Measurements from ENCODE around the gene PSMG1.

Gene PSMG1

DNA sequence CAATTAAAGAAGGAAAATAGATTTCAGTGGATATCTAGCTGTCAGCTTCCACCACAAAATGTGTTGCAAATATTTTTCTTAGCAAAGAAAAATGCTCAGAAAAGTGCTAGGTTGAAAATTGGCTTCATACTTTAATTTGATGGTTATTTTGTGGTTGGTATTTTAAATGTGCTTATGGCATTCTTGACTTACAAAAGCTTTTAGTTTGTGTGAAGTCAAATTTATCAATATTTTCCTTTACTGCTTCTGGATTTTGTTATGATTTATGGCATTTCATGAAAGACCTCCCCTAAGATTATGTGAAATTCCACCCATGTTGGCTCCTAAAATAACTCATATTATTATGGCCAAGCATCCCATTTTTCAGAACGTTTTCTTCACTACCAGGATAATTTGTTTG, 51.5 kb downstream of the PSMG1 start:
- TF ChIP-seq NFIC (IDR thresholded peaks at IDR 0.05) (no peak), CEBPB (IDR thresholded peaks at IDR 0.05) (no peak)

- TF ChIP-seq EGR1 (IDR thresholded peaks at IDR 0.05) (no peak), ZBTB7A (IDR thresholded peaks at IDR 0.05; ENCODE audit: low read depth) (no peak), TAF1 (IDR thresholded peaks at IDR 0.05; ENCODE audit: low read depth) (no peak), CEBPB (IDR thresholded peaks at IDR 0.05) (no peak), EP300 (IDR thresholded peaks at IDR 0.05; ENCODE audit: borderline replicate concordance) (no peak), MAX (IDR thresholded peaks at IDR 0.05) (no peak), RAD21 (IDR thresholded peaks at IDR 0.05; ENCODE audit: low read depth) (no peak)
Measured at GRCh38 chr21:39127506-39127905, 55.7 kb downstream of the PSMG1 start.

DNA sequence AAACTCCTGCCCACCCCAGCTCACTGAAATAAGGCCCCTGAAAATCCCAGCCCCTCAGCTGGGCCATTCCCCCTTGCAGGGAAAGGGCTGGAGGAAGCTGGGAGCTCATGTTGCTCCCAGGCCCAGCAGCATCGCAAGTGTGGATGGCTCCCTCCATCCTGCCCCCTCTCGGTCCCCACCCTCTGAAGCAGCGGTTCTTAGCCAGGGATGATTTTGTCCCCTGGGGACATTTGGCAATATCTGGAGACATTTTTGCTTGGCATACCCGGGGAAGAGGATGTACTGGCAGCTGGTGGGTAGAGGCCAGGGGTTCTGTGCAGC, 56.8 kb downstream of the PSMG1 start:
- TF ChIP-seq TCF12 (IDR thresholded peaks at IDR 0.05; ENCODE audit: low read depth): no peak
- no peak for TF ChIP-seq YY1 (IDR thresholded peaks at IDR 0.05; ENCODE audit: low read depth)

DNA sequence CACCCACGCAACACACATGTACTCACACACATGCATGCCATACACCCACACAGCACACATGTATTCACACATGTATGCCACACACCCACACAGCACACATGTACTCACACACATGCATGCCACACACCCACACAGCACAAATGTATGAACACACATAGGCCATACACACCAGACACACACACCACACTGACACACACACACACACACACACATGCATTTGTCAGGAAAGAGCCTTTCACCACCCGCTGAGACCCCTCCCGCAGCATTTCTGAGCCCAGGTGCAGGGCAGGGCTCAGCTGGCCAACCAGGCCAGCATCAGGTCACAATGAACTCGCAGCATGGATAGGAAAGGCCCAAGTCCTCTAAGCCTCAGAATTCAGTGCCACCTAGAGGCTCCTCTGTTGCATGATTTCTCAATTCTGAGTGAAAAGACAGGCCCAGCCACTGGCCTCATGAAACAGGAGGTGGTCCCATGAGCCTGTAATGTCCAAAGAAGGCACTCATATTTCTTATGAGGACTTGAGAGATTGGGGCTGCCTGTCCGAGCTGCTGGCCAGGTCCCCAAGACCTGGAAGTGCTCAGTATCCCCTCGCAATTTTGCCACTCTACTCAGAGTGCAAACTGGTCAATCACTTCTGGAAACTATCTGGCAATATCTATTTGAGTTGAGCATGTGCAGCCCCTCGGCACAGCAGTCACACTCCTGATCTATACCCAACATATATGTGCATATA, 57.3 kb downstream of the PSMG1 start:
- TF ChIP-seq RAD21 (IDR thresholded peaks at IDR 0.05; ENCODE audit: low read depth): peak; percentile 93
- TF ChIP-seq EGR1 (IDR thresholded peaks at IDR 0.05): no peak
- no peak for TF ChIP-seq TCF12 (IDR thresholded peaks at IDR 0.05; ENCODE audit: low read depth)
- no peak for TF ChIP-seq ZBTB7A (IDR thresholded peaks at IDR 0.05; ENCODE audit: low read depth)
- peak; percentile 38; the same call in 1 of the 2 replicates for TF ChIP-seq CEBPB (IDR thresholded peaks at IDR 0.05)
